ENCODE data around the gene HEPN1. TPM values are rescaled to one million over a fixed set of nuclear protein-coding genes. Genes with fewer than 3 reads are reported as not detected.
A peak's percentile ranks its signal among the peaks of the same experiment; 100 is the strongest.

Gene HEPN1
- total and polyA plus RNA-seq, 2 of the 8 experiments (the other 6 are each of a cell fraction or from before 2014, with no cell fraction given): not detected

DNA sequence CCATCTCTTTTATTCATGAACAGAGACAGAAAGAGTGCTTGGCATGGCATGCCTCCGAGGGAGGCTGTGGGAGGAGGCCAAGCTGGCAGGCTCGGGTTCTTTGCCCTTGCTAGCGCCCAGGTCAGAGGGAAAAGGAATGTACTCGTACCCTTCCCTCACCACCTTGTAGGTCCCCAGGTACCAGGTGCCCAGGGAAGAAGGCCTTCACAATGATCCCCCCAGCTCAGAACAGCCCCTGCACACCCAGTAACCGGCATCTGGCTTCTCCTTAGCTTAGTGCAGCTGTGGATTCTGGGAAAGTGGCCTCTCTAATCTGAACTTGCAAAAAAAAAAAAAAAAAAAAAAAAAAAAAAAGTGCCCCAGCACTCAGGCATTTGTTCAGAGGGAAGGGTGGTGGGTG is 1.3 kb downstream of the HEPN1 start:
- Histone ChIP-seq H2BK20ac (ENCODE audit: low read length) (no peak overlapping the region), H4K91ac (replicated peaks; ENCODE audit: insufficient read length, low read length) (peak overlapping the region; percentile 7), H4K20me1 (replicated peaks in 1 of 2; ENCODE audit: control insufficient read depth in 1 of 2, insufficient read depth in 2 of 2, low read length in 2 of 2) (no peaks in the 10 kb centered on the region), H3K9ac (replicated peaks in 1 of 4; ENCODE audit: extremely low read depth in 1 of 4, low read depth in 3 of 4, low read length in 3 of 4) (no peak overlapping the region), H3K79me1 (ENCODE audit: low read depth, low read length) (no peaks in the 10 kb centered on the region), H3K9me3 (ENCODE audit: insufficient read depth in 2 of 2, low read depth in 1 of 2, low read length in 1 of 2) (no peaks in the 10 kb centered on the region), H3K27me3 (replicated peaks in 1 of 4; ENCODE audit: control insufficient read depth in 3 of 4, extremely low read depth in 1 of 4, insufficient read depth in 3 of 4, low read length in 3 of 4) (peaks cover 9 to 57% (median 44%) of the 10 kb centered on the region in 4 experiments), H2AFZ (ENCODE audit: low read length) (peak overlapping the region; percentile 83), H3K4me1 (replicated peaks in 1 of 4; ENCODE audit: control insufficient read depth in 3 of 4, insufficient read depth in 4 of 4, low read length in 3 of 4) (peaks cover 0 to 4% (median 2%) of the 10 kb centered on the region in 4 experiments; a peak in 3 of 7 replicates), H2AK5ac (ENCODE audit: low read depth, low read length) (no peak overlapping the region), H3K79me2 (ENCODE audit: control insufficient read depth in 1 of 2, insufficient read depth in 2 of 2, low read length in 2 of 2) (no peaks in the 10 kb centered on the region), H2BK120ac (replicated peaks; ENCODE audit: low read depth, low read length) (no peak overlapping the region), H3K4me3 (ENCODE audit: extremely low read depth in 1 of 4, insufficient read depth in 2 of 4, low read depth in 3 of 4, low read length in 4 of 4) (peak overlapping the region in 2 of 4 experiments; percentile 35 to 57; a peak in 4 of 8 replicates), H3K23ac (ENCODE audit: insufficient read length) (no peak overlapping the region), H2BK5ac (ENCODE audit: low read depth, low read length) (no peak overlapping the region), H3K56ac (replicated peaks; ENCODE audit: insufficient read length, low read depth, low read length) (no peak overlapping the region), H3K4me2 (ENCODE audit: insufficient read depth in 1 of 2, low read depth in 2 of 2, low read length in 2 of 2) (peak overlapping the region; percentile 67 to 69), H4K5ac (ENCODE audit: insufficient read length, low read depth, low read length) (no peak overlapping the region), H2BK12ac (ENCODE audit: low read depth, low read length) (no peak overlapping the region), H3K23me2 (ENCODE audit: low read depth, low read length) (peaks cover 7% of the 10 kb centered on the region), H3K36me3 (ENCODE audit: control insufficient read depth in 2 of 4, insufficient read depth in 4 of 4, low read length in 3 of 4) (no peaks in the 10 kb centered on the region), H3K18ac (ENCODE audit: extremely low read depth, low read length) (no peak overlapping the region), H3K4ac (replicated peaks; ENCODE audit: insufficient read length, low read depth, low read length) (no peak overlapping the region), H4K8ac (ENCODE audit: extremely low read depth, insufficient read depth, low read length) (no peak overlapping the region; the same call in 1 of the 2 replicates), H3K14ac (ENCODE audit: insufficient read length) (no peak overlapping the region), H3K27ac (ENCODE audit: low read depth, low read length) (no peak overlapping the region), H2BK15ac (ENCODE audit: low read length) (no peak overlapping the region)
- POLR2A ChIA-PET (ENCODE audit: partially characterized antibody): interaction anchor here (0.7 to 1.7 kb wide), 3 partner anchors 11 to 34 kb away, joined by 3 to 5 read pairs (median 4); partner anchors contain the start of gene CCDC15
- CTCF ChIA-PET (ENCODE audit: partially characterized antibody): interaction anchor here (0.9 to 3.8 kb wide), 12 partner anchors 9 to 221 kb away, joined by 3 to 16 read pairs (median 4); partner anchors contain the start of gene ROBO4
- DNase-seq (ENCODE audit: low read depth in 1 of 2, low spot score in 2 of 2) (no peak), FAIRE-seq (no peak)
- 88% methylated on average over 5 of the region's 5 CpGs; no CpG with 5 or more reads in 1 of the 2 experiments for WGBS, 2 experiments (ENCODE audit: extremely low coverage in 1 of 2, insufficient coverage in 1 of 2, insufficient read length in 1 of 2, insufficient replicate concordance in 2 of 2, low coverage in 1 of 2, low lambda C conversion rate in 2 of 2, missing lambda C conversion rate in 1 of 2)
- TF ChIP-seq POLR2A (IDR thresholded peaks at IDR 0.05; ENCODE audit: control extremely low read depth in 1 of 2, low read depth in 2 of 2, low read length in 2 of 2) (no peak), GTF2F1 (IDR thresholded peaks at IDR 0.05; ENCODE audit: borderline replicate concordance, low read depth, low read length) (no peak), JUN (IDR thresholded peaks at IDR 0.05; ENCODE audit: low read depth, low read length) (no peak), RXRA (IDR thresholded peaks at IDR 0.05; ENCODE audit: insufficient read depth, low read depth, low read length) (no peak), RFX5 (IDR thresholded peaks at IDR 0.05; ENCODE audit: borderline replicate concordance, low read depth, low read length) (no peak), EP300 (IDR thresholded peaks at IDR 0.05; ENCODE audit: borderline replicate concordance in 1 of 2, low read depth in 2 of 2, low read length in 2 of 2) (no peak), TBP (IDR thresholded peaks at IDR 0.05; ENCODE audit: low read depth, low read length) (no peak), CTBP2 (IDR thresholded peaks at IDR 0.05; ENCODE audit: borderline replicate concordance, insufficient read depth, insufficient read length, low read length) (no peak), TAF7 (optimal IDR thresholded peaks at IDR 0.05; ENCODE audit: borderline replicate concordance, low read depth, low read length) (no peak)
- TF ChIP-seq, protein P1, sequence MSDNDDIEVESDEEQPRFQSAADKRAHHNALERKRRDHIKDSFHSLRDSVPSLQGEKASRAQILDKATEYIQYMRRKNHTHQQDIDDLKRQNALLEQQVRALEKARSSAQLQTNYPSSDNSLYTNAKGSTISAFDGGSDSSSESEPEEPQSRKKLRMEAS (IDR thresholded peaks at IDR 0.05): no peak
